MCF 10A (cell line): ENCODE measurements around the gene RAB36. TPM values are rescaled to one million over a fixed set of nuclear protein-coding genes. Genes with fewer than 3 reads are reported as not detected.

Experiments
- BruUV-seq: library from RNA; stranded (reverse); fragments of 400-500 nt; replicated peaks from 2 replicates; lab custom pipeline; 2021; lab: Mats Ljungman, UMichigan
- CTCF ChIA-PET: fragments of 300-600 bp; sonication (Branson Sonifier 250); formaldehyde crosslinking; extraction: SDS; loops from one replicate; lab custom pipeline; 2021; ENCODE audit warnings: antibody characterized with exemption, inconsistent platforms; lab: Yijun Ruan, JAX
- POLR2A ChIA-PET: fragments of 300-600, 350-650 bp; sonication (Branson Sonifier 250); formaldehyde crosslinking; extraction: SDS; loops from one replicate; lab custom pipeline; 2020; ENCODE audit warnings: antibody characterized with exemption, inconsistent platforms; lab: Yijun Ruan, JAX
- DNase-seq: peaks from one replicate; pipeline ENCODE4 v3.0.0-alpha.2; 2018; ENCODE audit not compliant: unreplicated experiment
- H3K27ac Mint-ChIP-seq: one replicate; pipeline ENCODE4 v1.8.0; 2022; ENCODE audit warnings: mild to moderate bottlenecking, low read depth, mixed read lengths; ENCODE audit not compliant: unreplicated experiment
- H3K27me3 Mint-ChIP-seq: one replicate; pipeline ENCODE4 v1.8.0; 2022; ENCODE audit warnings: mixed read lengths; ENCODE audit not compliant: insufficient read depth, unreplicated experiment
- H3K36me3 Mint-ChIP-seq: one replicate; pipeline ENCODE4 v1.8.0; 2022; ENCODE audit warnings: mild to moderate bottlenecking, moderate library complexity, mixed read lengths; ENCODE audit not compliant: insufficient read depth, unreplicated experiment
- H3K4me1 Mint-ChIP-seq: one replicate; pipeline ENCODE4 v1.8.0; 2022; ENCODE audit warnings: mixed read lengths; ENCODE audit not compliant: insufficient read depth, unreplicated experiment
- H3K4me3 Mint-ChIP-seq: one replicate; pipeline ENCODE4 v1.8.0; 2022; ENCODE audit warnings: mild to moderate bottlenecking, moderate library complexity, mixed read lengths; ENCODE audit not compliant: unreplicated experiment
- H3K9me3 Mint-ChIP-seq: one replicate; pipeline ENCODE4 v1.8.0; 2022; ENCODE audit warnings: mixed read lengths; ENCODE audit not compliant: unreplicated experiment
- CTCF ChIP-seq: fragments of 200-600 bp; IDR thresholded peaks from one replicate; pipeline ENCODE4 v1.8.0; 2022; ENCODE audit warnings: antibody characterized with exemption, mild to moderate bottlenecking; ENCODE audit not compliant: unreplicated experiment
- intact Hi-C: fragments of 100-400 bp; cut with micrococcal nuclease; formaldehyde crosslinking; loops from 2 replicates; pipeline ENCODE4 v1.14.1; 2022
- total RNA-seq: library from RNA; stranded (reverse); gene quantifications from 2 replicates; pipeline ENCODE4 v1.2.3, GENCODE V29; 2022

The RAB36 gene
- total RNA-seq, 1 experiment from 2014 or later = 8.5 TPM

- DNase-seq = no peak
- intact Hi-C loops = no loop called here
- TF ChIP-seq CTCF = no peak
- Mint-ChIP-seq H3K4me3 (no peak overlapping the region), H3K36me3 (no peaks in the 10 kb centered on the region), H3K9me3 (no peaks in the 10 kb centered on the region), H3K27me3 (no peaks in the 10 kb centered on the region), H3K4me1 (no peaks in the 10 kb centered on the region), H3K27ac (no peak overlapping the region)
- ChIA-PET CTCF (interaction anchor here (0.6 to 5.9 kb wide), 5 partner anchors 39 to 291 kb away, joined by 3 to 45 read pairs (median 4); no protein-coding TSS in a partner anchor), POLR2A (no interaction called here)
- no TSS peak for BruUV-seq
These were observed 6.5 kb upstream of the RAB36 start for GRCh38 chr22:23138584-23139435.

GRCh38 chr22:23140385-23140784, 4.9 kb upstream of the RAB36 start:
- CTCF ChIA-PET = interaction anchor here (0.6 to 5.9 kb wide), 3 partner anchors 40 to 199 kb away, joined by 3 to 45 read pairs (median 6); partner anchors contain the start of gene BCR
- Mint-ChIP-seq H3K4me3 (no peak overlapping the region), H3K36me3 (no peaks in the 10 kb centered on the region), H3K9me3 (no peaks in the 10 kb centered on the region), H3K27ac (no peak overlapping the region), H3K27me3 (no peaks in the 10 kb centered on the region), H3K4me1 (no peaks in the 10 kb centered on the region)
- no peak for TF ChIP-seq CTCF
- no peak for DNase-seq
- intact Hi-C loops = no loop called here
- no TSS peak for BruUV-seq
- POLR2A ChIA-PET = no interaction called here

GRCh38 chr22:23142546-23143105, 2.7 kb upstream of the RAB36 start:
- H3K4me1 Mint-ChIP-seq = peaks cover 4% of the 10 kb centered on the region
- no TSS peak for BruUV-seq
- intact Hi-C loops = no loop called here
- ChIA-PET CTCF (interaction anchor here (5.9 kb wide), 1 partner anchor 185 kb away, joined by 45 read pairs; no protein-coding TSS in a partner anchor), POLR2A (no interaction called here)
- H3K4me3 Mint-ChIP-seq = peak overlapping the region; percentile 47
- no peaks in the 10 kb centered on the region for H3K36me3 Mint-ChIP-seq
- peak overlapping the region; percentile 42 for H3K27ac Mint-ChIP-seq
- no peak for DNase-seq
- no peaks in the 10 kb centered on the region for H3K27me3 Mint-ChIP-seq
- no peak for TF ChIP-seq CTCF
- no peaks in the 10 kb centered on the region for H3K9me3 Mint-ChIP-seq

- no peaks in the 10 kb centered on the region for H3K9me3 Mint-ChIP-seq
- no peak for TF ChIP-seq CTCF
- intact Hi-C loops = no loop called here
These were observed 2.2 kb upstream of the RAB36 start for GRCh38 chr22:23143119-23143518.

More at GRCh38 chr22:23143119-23143518, 2.2 kb upstream of the RAB36 start:
- no peaks in the 10 kb centered on the region for H3K36me3 Mint-ChIP-seq
- H3K4me3 Mint-ChIP-seq = no peak overlapping the region
- H3K27ac Mint-ChIP-seq = no peak overlapping the region
- ChIA-PET CTCF (interaction anchor here (1.0 to 5.3 kb wide), 2 partner anchors 147 to 185 kb away, joined by 5 to 23 read pairs; no protein-coding TSS in a partner anchor), POLR2A (no interaction called here)
- H3K27me3 Mint-ChIP-seq = no peaks in the 10 kb centered on the region
- peaks cover 9% of the 10 kb centered on the region for H3K4me1 Mint-ChIP-seq
- no peak for DNase-seq
- BruUV-seq = no TSS peak
